HG03066 (cell line): ENCODE results near the gene CD74.

ENCODE experiments used
- ATAC-seq: cut with Tn5 transposase; IDR thresholded peaks from one replicate; pipeline ENCODE4 v1.9.1; 2021; ENCODE audit warnings: low read depth; ENCODE audit not compliant: unreplicated experiment

CD74 gene

GRCh38 chr5:150410524-150411244, 2.0 kb downstream of the CD74 start:
- no peak for ATAC-seq

DNA sequence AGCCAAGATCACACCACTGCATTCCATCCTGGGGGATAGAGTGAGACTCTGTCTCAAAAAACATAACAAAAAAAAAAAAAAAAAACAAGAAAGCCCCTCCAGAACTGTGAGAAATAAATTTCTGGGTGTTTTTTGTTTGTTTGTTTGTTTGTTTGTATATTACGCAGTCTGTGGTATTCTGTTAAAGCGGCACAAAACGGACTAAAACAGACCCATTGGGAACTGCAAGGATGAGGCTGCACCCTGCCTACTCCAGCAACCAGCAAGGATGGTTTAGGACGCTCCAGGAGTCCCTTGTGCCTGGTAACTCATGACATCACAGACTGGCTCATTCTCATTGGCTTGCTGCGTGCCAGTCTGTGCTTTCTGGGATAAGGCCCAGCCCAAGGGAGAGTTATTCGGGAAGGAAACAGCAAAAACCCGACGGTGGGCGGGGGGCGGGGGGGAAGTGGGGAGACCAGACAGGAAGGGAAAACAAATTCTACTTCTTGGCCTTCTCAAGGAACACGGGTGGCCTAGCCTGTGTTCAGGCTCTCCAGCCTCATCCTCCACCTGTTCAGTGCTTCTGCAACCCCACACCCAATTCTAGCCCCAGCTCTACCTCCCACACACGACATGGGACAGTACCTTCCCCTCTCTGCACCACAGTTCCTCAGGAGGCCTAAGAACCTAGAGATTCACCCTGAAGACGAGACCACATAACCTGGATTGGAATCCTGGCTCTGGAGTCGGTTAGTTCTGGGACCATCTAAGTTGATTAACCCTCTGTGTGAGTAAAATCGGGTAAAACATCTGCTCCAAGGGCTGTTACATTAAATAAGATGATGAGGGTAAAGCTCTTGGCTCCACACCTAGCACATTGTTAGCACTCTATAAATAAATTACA, 2.8 kb downstream of the CD74 start:
- ATAC-seq: peak; percentile 34

- ATAC-seq: no peak
Observed at GRCh38 chr5:150408231-150408943, 4.3 kb downstream of the CD74 start.

DNA sequence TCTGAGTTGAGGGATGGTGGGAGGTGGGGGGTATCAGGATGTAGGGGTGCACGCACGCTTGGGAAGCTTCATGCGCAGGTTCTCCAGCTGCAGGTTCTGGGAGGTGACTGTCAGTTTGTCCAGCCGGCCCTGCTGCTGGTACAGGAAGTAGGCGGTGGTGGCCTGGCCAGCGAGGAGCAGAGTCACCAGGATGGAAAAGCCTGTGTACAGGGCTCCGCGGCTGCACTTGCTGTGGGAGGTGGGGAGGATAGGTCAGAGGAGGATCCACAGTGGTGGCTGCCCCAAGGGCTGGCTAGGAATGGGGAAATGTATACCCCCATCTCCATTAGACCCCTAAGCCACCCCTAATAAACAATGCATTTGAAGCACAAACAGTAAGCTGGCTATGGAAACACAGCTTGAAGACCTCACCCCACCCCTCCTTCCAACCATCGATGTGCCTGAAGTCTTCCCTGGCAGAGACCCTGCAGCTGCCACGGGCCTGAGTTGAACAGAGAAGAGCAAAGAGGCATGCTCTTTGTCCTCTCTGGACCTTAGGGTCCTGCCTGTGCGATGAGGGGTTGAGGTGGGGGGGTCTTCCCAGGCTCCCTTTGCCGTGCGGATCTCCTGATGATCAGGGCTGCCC, 5.5 kb downstream of the CD74 start:
- ATAC-seq: no peak

GRCh38 chr5:150406723-150407095, 6.0 kb downstream of the CD74 start:
- no peak for ATAC-seq

DNA sequence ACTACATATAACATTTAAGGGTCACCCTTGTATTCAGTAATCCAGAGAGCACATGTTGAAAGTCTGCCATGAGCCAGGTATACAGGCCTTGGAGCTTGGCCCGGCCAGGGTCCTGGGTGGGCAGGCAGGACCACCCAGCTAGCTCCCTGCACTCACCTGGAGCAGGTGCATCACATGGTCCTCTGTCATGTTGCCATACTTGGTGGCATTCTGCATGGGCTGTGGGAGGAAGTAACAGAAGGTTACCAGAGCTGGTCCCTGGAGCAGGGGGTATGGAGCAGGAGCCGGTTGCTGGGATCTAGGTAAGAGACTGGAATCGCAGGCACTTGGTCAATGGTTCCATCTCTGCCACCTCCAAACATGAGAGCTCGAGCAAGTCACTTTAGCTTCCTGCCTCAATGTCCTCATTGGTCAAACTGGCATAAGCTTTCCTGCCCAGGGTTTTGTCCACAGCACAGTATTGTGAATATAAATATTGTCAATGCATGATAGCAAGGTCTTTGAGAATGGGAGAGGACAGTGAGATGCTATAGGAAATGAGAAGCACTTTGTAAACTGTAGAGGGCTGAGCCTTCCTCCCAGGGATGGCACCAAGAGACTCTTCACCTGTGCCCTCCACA, 6.5 kb downstream of the CD74 start:
- no peak for ATAC-seq

DNA sequence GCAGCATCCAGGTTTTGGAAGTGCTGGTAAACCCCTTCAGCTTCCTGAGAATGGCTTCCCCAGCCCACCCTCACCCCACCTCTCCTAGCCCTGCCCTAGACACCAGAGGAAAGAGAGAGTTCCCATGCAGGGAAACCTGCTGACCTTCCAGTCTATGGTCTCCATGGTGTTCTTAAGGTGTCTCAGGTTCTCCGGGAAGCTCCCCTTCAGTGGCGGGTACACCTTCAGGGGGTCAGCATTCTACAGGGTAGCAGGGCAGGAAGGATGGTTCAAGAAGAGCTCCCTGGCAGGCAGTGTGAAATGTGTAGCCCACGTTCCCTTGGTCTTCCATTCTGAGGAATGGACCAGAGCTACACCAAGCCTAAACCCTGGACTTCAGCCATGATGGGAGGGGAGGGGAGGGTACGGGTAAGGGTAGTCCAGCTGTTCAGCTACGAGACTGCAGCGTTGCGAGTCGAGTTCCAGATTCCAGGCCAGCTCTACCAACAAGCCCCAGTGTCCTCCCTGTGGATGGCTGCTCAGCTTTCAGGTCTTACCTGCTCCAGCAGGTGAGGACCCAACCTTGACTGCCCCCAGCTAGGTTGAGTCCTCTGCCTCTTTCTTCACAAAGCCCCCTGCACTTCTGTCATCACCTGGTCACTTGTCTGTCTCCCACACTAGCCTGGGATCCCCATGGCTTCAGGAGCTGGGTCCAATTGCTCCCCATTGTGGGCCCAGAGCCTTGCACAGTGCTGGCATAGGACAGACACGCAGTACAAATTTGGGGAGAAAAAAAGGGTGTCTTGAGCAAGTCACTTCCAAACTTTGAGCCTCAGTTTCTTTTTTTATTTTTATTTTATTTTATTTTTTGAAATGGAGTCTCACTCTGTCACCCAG, 7.5 kb downstream of the CD74 start:
- no peak for ATAC-seq

- no peak for ATAC-seq
Observed at GRCh38 chr5:150404535-150404934, 8.2 kb downstream of the CD74 start.

DNA sequence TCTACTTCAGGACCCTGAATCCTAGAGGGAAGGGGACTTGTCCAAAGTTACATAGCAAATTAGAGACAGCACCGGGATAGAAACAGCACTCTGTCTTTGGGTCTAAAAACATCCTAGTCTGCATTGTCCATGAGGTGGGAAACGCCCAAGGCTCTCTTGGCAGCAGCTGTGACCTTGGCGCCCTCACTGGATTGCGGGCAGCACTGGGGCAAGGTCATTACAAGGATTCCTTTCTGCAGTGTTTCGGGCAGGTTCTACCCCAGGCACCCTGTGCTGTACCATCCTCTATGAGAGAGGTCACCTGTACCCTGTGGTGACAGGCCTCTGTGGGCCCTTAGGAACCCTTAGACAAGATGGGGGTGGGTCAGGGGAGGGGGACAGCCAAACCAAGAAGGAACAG, 8.6 kb downstream of the CD74 start:
- no peak for ATAC-seq

GRCh38 chr5:150402901-150403342, 9.8 kb downstream of the CD74 start:
- no peak for ATAC-seq

DNA sequence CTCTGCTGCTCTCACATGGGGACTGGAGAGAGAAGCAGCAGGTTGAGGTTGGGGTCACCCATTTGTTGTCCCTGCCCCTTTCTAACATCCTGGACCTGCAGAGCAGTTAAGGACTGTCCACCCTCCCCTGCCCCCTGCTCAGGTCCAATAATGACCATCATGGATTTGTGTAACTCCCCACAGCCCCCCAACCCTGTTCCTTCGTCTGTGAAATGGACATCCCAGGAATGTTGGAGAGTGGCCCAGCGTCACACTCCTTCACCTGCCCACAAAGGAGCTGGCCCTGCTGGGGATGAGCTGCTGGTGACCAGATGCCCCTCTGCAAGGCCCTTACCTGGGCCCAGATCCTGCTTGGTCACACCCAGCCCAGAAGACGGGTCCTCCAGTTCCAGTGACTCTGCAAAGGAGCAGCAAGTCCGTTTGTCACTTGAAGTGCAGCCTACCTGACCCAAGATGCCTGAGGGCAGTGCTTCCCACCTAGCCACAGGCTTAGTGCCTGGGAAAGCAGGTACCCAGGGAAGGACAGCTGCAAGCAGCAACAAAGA, 10.4 kb downstream of the CD74 start:
- no peak for ATAC-seq

DNA sequence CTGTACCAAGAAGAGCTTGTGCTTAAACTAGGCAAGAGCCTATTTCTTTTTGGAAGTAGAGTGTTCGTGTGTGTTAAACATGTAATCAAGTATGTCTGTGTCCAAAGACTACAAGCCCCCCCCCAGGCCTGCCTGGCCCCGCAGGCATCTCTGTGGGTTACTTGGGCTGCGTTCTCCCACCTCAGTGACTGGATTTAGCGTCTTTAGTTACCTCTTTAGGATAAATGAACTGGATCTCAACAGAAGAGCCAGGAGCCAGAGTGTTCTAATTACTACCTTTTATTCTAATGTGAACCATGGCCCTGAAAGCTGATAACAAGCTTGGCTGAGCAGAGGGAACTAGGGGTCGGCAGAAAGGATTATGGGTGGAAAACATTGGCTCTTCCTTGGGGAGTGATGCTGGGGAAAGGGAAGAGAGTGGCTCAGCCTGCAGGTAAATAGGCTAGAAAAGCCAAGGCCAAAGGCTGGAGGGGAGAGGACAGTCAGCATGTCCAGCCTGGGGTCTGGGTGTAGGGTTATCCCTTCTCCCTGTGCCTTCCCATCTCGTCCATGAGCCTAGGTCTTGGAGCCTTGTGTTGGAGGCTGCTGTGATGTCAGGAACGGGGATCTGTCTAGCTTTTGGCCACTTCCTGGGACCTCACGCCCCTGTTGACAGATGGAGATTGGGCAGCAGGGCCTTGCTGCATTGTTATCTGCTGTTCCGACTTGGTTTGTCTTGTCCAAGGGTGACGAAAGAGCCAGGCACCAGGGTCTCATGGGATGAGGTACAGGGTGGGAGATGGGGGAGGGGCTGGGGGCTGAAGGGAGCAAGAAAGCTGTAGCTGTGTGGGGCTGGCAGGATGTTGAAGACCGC, 11.1 kb downstream of the CD74 start:
- ATAC-seq: no peak

DNA sequence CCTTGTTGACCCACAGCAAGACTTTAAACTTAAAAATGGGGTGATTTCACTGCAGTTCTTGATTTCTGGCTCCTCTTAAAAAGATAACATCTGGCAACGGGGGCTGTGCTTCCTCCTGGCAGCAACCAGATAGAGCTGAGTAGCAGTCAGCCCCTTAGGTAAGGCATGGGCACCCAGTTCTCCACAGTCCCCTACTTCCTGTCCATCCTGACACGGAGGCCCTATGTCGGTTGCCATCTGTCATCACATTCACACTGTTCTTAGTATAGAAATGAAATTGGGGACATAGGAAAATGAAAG, 11.7 kb downstream of the CD74 start:
- ATAC-seq: no peak

DNA sequence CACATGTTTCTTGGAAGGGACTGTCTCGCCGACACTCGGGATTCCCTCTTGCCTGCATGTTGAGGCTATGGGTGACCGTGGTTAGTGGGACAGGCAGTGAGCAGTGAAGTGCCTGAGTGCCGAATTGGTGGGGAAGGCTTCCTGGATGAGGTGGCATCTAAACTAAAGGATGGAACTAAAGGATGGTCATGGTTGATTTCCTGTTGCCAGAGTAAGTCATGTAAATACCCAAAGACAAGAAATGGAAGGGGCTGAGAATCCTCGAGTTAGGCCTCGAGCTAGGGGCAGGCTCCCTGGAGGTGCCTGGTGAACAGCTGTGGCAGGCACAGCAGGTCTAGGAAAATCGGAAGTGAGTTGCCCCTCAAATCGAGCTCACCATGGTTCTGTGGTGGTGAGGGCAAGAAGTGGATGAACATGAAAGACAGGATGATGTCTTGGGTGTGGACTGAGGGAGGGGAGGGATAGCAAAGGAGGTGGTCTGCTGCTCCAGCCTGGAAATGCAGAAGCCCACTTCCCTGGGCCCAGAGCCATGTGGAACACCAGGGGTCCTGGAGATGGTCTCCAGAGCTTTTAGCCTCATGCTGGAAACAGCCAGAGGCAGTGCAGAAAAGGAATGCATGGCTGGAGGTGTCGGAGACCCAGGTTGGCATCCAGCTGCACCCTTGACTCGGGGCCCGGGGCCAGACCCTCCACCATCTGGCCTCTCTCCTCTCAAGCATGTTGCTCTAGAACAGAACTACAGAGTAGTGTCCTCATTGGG, 12.2 kb downstream of the CD74 start:
- ATAC-seq: no peak

- peak; percentile 21 for ATAC-seq
Observed at GRCh38 chr5:150399524-150400211, 13.0 kb downstream of the CD74 start.

- ATAC-seq: peak; percentile 60
Observed at GRCh38 chr5:150398722-150399523, 13.8 kb downstream of the CD74 start.
